HG02884 (cell line): ENCODE data around the gene KRTAP10-6.
"Not testable (repeated sequence)": the region's sequence is repeated elsewhere in the genome, so short reads cannot be mapped to it uniquely, and the experiment has no call there.

ENCODE experiments used
- ATAC-seq: cut with Tn5 transposase; IDR thresholded peaks from one replicate; pipeline ENCODE4 v1.9.1; 2021; ENCODE audit warnings: mild to moderate bottlenecking, moderate library complexity; ENCODE audit not compliant: unreplicated experiment

The KRTAP10-6 gene

DNA sequence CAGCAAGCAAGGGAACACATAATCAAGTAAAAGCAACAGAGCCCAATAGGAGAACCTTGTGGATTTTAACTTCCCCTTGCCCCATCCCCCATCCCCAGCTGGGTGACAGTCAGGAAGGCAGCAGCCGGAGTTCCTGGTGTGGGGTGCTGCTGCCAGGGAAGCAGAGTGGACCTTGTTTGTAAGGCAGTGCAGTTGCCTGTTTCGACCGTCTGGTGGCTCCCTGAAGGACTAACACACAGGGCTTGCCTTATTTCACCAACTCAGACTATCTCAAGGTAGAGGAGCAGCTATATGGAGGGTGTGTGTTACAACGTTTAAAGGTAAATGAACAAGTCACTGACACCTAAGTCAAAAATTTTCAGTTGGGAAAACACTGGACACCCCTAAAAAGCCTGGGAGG is 26.2 kb upstream of the KRTAP10-6 start:
- no peak for ATAC-seq

DNA sequence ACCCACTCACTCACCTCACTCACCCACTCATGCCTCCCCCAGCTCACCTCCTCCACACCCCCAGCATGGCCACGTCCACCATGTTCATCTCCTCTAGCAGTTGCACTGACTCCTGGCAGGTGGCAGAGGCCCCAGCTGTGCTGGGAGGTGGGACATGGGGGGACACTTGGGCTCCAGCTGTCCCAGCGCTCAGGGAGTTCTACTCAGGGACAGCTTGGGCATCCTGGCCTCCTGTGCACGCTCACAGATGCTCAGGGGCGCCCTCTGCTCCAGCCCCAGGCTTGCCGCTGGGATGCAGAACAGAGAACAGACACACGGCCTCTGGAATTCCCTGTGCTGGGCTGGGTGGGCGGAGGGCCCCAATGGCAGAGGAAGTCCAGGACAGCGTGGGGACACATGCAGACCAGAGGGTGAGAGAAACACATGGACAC is 24.8 kb upstream of the KRTAP10-6 start:
- ATAC-seq = no peak

DNA sequence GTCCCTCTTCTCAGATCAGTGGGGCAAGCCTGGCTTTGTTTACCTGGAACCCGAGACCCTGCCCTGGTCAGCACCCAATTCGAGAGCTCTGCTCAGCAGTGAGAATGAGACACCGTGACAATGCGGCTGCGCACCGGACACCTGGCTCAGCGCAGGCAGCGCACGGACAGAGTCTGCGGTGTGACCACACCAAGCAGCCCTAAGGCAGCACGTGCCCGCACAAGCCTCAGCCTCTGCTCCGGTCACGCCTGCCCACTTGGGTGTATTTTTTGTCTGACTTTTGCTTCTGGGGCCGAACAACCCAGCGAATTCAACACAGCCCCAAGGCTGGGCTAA is 24.3 kb upstream of the KRTAP10-6 start:
- no peak for ATAC-seq

DNA sequence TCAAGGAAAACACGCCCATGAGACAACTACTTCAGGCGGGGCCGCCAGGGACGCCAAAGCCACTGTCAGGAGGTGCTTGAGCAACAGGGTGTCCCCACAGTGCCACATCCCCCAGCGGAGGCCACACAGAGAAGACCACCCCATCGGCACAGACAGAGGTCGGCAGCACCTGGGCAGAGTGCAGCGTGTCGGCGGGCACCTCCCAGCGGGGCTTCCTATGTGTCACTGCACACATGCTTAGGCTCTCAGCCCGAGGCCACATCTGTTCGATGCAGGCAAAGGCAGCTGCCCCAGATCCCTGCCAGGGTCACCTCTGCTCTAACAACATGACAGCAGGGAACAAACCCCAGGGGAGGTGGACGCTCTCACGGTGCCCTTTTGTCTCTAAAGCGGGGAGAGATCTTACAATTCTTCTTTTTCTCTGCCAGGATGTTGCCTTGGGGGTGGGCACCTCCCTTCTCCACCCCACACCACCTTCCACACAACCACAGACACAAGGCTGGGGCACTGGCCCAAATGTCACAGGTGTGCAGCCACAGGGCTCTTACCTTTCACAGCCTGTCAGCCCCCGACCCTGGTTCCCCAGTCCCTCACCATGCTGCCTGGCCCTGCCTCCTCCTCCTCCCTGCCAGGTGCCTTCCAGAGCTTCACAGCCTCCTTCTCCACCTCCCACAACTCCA is 23.7 kb upstream of the KRTAP10-6 start:
- no peak for ATAC-seq

DNA sequence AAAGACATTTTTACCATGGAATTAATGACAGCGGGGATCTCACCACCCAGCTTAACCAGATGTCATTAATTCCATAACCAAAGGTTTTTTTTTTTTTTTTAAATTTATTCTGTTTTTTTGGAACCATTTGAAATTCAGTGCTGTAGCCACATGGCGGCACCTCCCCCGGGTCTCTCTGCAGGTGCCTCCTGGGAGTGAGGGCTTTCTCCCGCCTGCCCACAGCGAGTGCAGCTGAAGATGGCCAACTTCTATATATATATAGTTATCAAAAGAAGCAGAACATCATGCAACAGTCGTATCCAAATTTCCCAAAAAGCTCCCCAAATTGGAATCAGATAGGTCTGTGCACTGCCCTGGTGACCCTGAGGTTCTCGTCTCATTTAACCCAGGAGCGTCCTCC is 23.2 kb upstream of the KRTAP10-6 start:
- no peak for ATAC-seq

DNA sequence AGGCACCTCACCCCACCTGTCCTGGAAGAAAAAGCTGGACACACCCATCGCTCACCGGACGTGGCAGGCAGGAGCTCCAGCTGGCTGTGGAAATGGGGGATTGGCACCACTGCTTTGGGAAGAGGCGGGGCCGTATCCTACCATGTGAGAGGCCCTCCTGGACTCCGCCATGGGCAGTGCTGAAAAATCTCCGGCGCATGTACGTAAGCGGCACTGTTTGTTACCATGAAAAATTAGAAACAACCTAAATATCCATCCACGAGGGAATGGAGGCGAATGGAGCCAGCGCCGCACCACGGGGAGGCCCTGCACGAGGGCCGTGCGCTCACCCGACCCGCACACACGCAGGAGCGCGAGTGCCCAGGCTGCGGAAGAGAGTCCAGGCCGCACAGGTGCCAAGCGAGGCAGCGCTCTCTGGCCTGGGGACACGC is 22.7 kb upstream of the KRTAP10-6 start:
- no peak for ATAC-seq

DNA sequence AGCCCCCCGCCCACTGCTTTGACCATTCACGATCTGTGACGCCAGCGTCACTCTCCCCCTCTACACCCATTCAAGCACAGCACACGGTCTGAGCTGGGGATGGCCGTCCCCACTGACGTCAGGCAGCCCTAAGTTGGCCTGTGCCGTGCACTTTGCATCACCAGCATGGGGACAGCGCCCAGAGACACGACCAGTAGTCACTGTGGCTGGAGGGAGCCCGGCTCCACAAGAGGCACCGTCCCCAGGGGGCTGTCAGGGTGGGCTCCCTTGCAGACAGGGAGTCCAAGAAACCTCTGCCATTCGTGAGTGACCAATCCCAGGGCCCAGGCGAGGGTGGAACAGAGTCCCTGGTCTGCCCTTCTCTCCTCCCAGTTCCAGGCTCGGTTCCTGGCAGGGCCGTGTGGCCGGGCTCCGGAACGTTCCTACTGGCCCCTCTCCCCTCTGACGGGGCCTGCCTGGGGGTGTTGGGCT is 21.9 kb upstream of the KRTAP10-6 start:
- ATAC-seq = no peak

DNA sequence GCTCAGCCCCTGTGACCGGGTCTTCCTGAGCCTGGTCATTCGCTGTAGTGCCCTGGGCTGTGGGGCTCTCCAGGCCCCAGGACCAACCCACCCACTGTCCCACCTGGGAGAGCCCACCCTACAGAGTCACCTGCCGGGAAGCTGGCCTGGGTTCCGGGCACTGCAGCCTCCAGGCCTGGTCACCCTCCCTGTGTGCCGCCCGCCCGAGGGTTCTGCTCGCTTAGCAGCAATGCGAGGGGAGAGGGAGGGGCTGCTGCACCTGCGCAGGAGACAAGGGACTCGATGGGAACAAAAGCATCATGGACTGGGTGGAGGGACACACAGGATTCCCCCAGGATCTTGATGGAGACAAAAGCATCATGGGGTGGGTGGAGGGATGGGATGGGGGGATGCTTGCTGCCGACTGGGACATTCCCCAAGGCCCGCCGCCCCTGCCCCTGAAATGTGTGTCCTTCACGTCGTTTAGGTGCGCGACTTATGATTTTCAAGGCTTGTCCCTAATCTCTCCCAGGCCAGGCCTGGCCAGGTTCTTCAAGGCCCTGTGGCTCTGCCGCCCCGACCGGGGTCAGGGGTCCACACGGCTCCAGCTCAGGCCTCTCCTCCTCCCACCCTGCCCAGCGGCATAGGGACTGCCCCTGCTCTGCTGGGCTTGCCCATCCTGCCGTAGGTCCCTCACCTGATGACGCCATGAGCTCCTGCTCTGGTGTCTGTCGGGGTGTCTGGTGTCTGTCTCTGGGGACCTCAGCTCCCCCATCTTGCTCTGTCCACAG is 21.3 kb upstream of the KRTAP10-6 start:
- no peak for ATAC-seq

DNA sequence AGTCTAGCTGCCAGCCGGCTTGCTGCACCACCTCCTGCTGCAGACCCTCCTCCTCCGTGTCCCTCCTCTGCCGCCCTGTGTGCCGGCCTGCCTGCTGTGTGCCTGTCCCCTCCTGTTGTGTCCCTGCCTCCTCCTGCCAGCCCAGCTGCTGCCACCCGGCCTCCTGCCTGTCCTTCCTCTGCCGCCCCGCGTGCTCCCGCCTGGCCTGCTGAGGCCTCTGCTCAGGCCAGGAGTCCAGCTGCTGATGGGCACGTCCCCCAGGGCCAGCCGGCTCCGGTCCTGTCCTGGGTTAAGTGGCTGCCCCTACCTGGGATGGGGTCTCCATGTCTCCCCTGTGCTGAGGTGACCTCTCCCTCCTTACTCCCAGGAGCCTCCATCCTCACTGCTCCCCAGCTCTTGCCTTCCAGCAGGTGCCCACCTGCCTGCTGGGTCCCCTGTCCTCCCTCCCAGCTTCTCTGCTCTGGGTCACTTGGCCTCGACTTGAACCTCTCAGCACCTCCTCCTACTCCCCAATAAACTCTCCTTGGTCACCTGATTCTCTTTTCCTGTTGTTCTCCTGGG is 20.4 kb upstream of the KRTAP10-6 start:
- ATAC-seq = no peak

DNA sequence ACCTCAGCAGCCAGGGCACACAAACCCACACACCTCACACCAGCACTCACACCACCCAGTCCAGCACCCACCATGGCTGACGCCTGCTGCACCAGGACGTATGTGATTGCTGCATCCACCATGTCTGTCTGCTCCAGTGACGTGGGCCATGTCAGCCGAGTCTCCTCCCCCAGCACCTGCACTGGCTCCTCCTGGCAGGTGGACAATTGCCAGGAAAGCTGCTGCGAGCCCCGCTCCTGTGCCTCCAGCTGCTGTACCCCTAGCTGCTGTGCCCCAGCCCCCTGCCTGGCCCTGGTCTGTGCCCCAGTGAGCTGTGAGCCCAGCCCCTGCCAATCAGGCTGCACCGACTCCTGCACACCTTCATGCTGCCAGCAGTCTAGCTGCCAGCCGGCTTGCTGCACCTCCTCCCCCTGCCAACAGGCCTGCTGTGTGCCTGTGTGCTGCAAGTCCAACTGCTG is 19.8 kb upstream of the KRTAP10-6 start, which contains the start of gene KRTAP10-8:
KRTAP10-8 (plus strand) TSS at position 51 of the 458 bp plus-strand sequence; CDS start at position 73, 22 bp downstream.
- ATAC-seq = no peak

DNA sequence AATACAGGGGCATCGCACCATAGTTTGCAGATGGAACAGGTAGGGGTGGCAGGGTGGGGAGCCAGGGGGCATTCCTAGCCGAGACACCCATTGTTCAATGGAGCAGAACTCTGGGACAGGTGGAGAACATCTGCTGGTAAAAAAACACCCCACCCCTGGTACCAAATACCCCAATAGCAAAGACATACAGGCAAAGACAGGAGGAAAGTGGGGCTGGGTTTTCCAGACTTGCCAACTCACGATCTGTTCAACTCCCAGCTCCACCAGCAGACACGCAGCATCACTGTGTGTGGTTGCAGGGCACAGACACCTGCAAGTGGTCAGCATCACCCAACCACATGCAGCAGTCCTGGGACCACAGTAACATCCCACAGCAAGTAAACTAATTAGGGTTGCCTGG is 19.2 kb upstream of the KRTAP10-6 start:
- ATAC-seq = no peak

DNA sequence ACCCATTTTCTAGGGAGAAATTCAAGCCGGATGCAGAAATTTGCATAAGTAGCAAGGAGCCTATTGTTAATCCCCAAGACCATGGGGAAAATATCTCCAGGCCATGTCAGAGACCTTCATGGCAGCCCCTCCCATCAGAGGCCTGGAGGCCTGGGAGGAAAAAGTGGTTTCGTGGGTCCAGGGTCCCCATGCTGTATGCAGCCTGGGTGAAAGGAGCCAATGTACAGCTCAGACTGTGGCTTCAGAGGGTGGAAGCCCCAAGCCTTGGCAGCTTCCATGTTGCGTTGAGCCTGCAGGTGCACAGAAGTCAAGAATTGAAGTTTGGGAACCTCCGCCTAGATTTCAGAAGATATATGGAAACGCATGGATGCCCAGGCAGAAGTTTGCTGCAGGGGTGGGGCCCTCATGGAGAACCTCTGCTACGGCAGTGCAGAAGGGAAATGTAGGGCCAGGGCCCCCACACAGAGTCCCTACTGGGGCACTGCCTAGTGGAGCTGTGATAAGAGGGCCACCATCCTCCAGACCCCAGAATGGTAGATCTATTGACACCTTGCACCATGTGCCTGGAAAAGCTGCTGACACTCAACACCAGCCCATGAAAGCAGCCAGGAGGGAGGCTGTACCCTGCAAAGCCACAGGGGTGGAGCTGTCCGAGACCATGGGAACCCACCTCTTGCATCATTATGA is 18.0 kb upstream of the KRTAP10-6 start:
- not testable (repeated sequence) for ATAC-seq

DNA sequence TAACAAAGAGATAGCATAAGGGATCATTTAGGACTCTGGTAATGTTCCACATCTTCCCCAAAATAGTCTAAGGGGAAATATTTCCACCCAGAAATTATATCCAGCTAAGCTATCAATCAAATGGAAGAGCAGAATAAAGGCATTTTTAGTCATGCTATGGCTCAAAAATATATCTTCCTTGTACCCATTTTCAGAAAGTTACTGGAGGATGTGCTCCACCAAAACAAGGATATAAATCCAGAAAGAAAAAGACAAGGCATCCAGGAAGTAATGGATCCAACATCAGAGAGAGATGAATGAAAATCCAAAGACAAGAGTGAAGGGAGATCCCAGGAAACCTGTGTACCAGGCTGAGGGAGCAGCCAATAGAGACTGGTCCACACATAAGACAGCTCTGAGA is 16.9 kb upstream of the KRTAP10-6 start:
- ATAC-seq = no peak

DNA sequence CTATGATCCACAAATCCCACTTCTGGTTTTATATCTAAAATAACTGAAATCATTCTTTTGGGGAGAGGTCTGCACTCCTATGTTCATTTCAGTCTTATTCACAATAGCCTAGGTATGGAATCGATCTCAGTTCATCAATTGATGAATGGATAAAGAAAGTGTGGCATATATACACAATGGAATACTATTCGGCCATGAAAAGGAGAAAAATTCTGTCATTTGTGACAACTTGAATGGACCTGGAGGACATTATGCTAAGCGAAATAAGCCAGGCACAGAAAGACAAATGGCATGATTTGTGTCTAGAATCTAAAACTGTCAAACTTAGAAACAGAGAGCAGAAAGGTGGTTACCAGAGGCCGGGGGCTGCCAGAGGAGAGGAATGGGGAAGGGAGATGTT is 14.2 kb upstream of the KRTAP10-6 start:
- ATAC-seq = no peak

DNA sequence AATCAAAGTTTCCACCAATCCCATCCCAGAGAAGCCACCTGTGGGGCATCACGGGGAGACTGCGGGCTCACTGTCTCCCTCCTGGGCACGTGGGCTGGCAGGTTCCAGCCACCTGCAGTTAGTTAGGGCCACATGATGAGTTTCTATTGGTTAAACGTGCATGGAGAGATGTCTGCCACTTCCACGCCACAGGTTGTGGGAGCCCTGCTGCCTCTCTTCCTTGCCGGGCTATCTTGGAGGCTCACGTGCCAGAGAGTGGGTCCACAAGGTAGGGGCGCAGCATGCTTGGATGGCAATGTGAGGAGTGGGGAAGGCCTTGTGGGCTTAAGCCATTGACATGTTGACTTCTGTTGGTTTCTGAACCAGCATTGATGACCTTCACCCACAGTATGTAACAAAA is 11.6 kb upstream of the KRTAP10-6 start:
- ATAC-seq = no peak

DNA sequence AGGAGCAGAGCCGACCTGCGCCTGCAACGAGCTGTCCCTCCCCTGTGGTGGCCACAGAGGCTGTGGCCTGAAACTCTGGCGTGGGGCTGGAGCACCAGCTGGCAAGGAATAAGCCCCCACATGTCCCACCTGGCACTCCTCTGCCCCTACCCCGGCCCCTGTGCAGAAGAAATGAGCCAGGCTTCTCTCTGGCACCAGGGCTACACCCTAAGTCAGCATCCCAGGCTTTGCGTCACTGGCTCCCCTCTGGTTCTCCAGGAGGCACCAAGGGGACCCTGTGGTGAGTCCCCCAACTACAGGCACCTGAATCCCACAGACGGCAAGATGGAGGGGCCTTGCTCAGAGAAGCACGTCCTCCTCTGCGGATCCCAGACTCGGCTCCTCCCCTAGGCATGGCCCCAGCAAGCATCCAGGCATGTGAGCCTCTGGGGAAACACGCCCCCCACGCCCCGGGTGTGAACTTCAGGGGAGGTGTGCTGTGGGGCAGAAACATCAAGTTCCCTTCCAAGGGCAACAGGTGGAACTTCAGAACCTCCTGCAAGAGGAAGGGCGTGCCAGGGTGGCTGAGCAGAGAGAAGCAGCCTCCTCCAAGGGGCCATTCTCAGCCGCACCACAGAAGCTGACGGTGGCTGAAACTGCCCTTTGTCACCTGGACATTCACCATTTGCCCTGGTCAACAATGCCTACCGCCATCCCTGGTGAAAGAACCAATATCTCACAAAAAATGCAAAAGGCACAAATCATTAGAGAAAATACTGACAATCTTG is 11.0 kb upstream of the KRTAP10-6 start:
- no peak for ATAC-seq

DNA sequence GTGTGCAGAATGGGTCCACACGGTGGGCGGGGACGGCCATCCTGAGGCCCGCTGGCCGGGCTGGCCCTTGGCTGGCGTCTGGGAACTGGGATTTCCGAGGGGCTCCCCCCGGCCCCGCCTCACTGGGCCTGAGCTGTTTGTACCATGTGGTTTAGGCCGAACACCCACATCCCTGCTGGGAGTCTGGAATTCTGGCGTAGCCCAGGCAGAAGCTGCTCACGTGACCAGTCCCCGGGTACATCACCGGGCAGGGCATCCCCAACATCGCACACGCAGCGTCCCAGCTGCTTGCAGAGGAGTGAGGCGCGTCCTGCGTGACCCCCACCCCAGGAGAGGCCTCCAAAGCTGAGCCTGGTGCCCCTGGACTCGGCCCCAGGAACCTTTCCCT is 10.2 kb upstream of the KRTAP10-6 start:
- ATAC-seq = no peak

DNA sequence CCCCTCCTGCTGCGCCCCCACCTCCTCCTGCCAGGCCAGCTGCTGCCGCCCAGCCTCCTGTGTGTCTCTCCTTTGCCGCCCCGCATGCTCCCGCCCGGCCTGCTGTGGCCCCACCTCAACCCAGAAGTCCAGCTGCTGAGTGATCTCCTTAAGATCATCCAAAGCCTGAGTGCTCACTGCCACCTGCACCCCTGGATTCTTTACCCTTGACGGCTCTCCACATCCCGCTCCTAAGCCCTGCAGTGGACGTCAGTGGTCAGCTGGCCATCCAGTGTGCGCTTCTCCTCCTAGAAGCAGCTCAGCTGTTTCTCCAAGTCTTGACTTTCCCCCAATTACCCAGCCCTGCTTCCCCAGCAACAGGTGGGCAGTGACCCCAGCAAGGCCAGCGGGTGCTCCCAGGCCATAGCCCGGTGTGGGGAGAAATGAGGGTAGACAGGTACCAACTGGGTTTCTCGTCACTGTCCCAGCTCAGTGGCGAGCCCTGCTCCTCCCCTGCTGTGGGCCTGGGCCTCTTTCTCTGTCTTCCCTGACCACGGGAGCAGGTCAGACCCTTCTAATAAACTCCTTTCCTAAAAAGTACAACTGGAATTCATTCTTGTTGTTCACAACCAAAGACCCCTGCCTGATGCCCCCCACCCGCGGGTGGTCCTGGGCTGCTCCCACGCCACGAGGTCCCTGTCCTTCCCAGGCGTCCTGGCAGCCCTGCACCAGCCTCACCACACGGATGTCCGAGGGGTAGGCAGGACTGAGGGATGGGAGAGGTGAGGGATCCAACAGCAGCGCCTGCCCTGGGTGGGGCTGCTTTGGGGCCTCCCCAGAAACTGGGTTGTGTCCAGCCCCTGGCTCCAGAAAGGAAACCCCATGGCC is 9.5 kb upstream of the KRTAP10-6 start:
- no peak for ATAC-seq

DNA sequence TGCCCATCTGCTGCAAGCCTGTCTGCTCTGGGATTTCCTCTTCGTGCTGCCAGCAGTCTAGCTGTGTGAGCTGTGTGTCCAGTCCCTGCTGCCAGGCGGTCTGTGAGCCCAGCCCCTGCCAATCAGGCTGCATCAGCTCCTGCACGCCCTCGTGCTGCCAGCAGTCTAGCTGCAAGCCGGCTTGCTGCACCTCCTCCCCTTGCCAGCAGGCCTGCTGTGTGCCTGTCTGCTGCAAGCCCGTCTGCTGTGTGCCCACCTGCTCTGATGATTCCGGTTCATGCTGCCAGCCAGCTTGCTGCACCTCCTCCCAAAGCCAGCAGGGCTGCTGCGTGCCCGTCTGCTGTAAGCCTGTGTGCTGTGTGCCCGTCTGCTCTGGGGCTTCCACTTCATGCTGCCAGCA is 8.8 kb upstream of the KRTAP10-6 start:
- ATAC-seq = not testable (repeated sequence)
